Right atrium auricular region (tissue), 2 donors: Measurements from ENCODE around the gene CTXN1. TPM values are rescaled to one million over a fixed set of nuclear protein-coding genes. Genes with fewer than 3 reads are reported as not detected.

Source experiments
- DNase-seq: peaks from one replicate; pipeline ENCODE4 v3.0.0-alpha.2; 2019; ENCODE audit warnings: low spot score
- H3K27ac ChIP-seq, 2 donors: fragments of 200-600 bp; sonication (generic); 1 replicate in 1 of 2; 2 replicates in 1 of 2; pipeline ENCODE4 v1.5.1; 2016 to 2019
- H3K27me3 ChIP-seq, 2 donors: fragments of 200-600 bp; sonication (generic); one replicate each; pipeline versions ENCODE4 v1.5.1 to v1.6.0; 2017 to 2019
- H3K36me3 ChIP-seq: fragments of 200-600 bp; sonication (generic); one replicate; pipeline ENCODE4 v1.5.1; 2016
- H3K4me1 ChIP-seq, 2 donors: fragments of 200-600 bp; sonication (generic); one replicate each; pipeline versions ENCODE4 v1.5.1 to v1.6.0; 2017 to 2019
- H3K4me3 ChIP-seq, 2 donors: fragments of 200-600 bp; sonication (generic); 1 replicate in 1 of 2; 2 replicates in 1 of 2; pipeline ENCODE4 v1.5.1; 2017 to 2019; ENCODE audit warnings: mild to moderate bottlenecking in 1 of 2, moderate library complexity in 1 of 2
- H3K9me3 ChIP-seq, 2 donors: fragments of 200-600 bp; sonication (generic); one replicate each; pipeline ENCODE4 v1.5.1; 2019
- CTCF ChIP-seq, 2 donors: fragments of 200-600 bp; sonication (generic); IDR thresholded peaks; one replicate each; pipeline ENCODE4 v1.5.1; 2019; ENCODE audit warnings: antibody characterized with exemption in 2 of 2
- total RNA-seq, 2 donors: library from RNA; depleted of rRNA; stranded (reverse); fragments of >200 nt; gene quantifications; one replicate each; pipeline ENCODE4 v1.1.0, GENCODE V29; 2016

CTXN1 gene
- total RNA-seq, 2 donors from 2014 or later, result 1.7 to 4.2 TPM

- Histone ChIP-seq H3K36me3 (peaks cover 29% of the 10 kb centered on the region), H3K4me3 (no peak overlapping the region), H3K9me3 (no peaks in the 10 kb centered on the region), H3K4me1 (peaks cover 0 to 19% of the 10 kb centered on the region in 2 donors), H3K27ac (peak overlapping the region in 1 of 2 donors; percentile 9), H3K27me3 (no peaks in the 10 kb centered on the region)
- peak; percentile 48 to 83 for TF ChIP-seq CTCF (IDR thresholded peaks at IDR 0.05)
- no peak for DNase-seq
These were observed 44.9 kb upstream of the CTXN1 start for GRCh38 chr19:7970716-7971448.

- H3K4me1 ChIP-seq, result peaks cover 0 to 6% of the 10 kb centered on the region in 2 donors
- H3K27me3 ChIP-seq, result no peaks in the 10 kb centered on the region
- peaks cover 31% of the 10 kb centered on the region for H3K36me3 ChIP-seq
- H3K4me3 ChIP-seq, result no peak overlapping the region
- no peak for TF ChIP-seq CTCF (IDR thresholded peaks at IDR 0.05)
- H3K9me3 ChIP-seq, result no peaks in the 10 kb centered on the region
- no peak overlapping the region for H3K27ac ChIP-seq
- no peak for DNase-seq
These were observed 43.6 kb upstream of the CTXN1 start for GRCh38 chr19:7969555-7969939.

DNA sequence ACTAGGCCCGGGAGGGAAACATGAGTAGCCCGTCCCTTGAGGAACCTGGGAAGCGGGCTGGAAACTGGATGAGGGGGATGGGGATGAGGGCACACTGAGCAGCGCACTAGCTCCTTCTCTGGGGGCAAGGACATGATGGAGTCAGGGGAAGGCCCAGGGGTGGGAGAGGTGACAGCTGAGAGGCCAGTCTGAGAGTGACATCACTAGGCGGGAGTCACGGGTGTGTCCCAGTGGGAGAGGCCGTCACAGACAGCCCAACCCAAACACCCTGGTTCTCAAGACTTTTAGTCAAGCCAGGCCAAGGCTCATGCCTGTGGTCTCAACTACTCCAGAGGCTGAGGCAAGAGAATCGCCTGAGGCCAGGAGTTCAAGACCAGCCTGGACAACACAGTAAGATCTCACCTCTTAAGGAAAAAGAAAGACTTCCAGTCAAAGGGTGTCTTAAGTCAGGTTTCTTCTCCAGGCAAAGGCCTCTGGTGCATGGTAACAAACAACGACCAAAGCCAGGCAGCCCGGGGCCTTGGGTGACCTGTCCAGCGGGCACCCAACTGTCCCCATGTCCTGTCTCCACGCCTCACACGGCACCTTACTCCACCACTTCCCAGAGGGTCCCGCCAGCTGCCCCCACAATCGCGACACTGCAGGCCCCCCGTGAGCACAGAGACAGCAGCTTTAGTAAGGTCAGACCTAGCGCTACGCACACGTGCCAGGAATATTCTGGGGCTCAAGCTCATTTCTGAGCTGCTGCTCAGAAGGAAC is 43.0 kb upstream of the CTXN1 start:
- H3K27ac ChIP-seq, result no peak overlapping the region
- no peak for TF ChIP-seq CTCF (IDR thresholded peaks at IDR 0.05)
- H3K9me3 ChIP-seq, result no peaks in the 10 kb centered on the region
- no peaks in the 10 kb centered on the region for H3K27me3 ChIP-seq
- no peak overlapping the region for H3K4me3 ChIP-seq
- no peak for DNase-seq
- H3K36me3 ChIP-seq, result peaks cover 37% of the 10 kb centered on the region
- H3K4me1 ChIP-seq, result no peaks in the 10 kb centered on the region

DNA sequence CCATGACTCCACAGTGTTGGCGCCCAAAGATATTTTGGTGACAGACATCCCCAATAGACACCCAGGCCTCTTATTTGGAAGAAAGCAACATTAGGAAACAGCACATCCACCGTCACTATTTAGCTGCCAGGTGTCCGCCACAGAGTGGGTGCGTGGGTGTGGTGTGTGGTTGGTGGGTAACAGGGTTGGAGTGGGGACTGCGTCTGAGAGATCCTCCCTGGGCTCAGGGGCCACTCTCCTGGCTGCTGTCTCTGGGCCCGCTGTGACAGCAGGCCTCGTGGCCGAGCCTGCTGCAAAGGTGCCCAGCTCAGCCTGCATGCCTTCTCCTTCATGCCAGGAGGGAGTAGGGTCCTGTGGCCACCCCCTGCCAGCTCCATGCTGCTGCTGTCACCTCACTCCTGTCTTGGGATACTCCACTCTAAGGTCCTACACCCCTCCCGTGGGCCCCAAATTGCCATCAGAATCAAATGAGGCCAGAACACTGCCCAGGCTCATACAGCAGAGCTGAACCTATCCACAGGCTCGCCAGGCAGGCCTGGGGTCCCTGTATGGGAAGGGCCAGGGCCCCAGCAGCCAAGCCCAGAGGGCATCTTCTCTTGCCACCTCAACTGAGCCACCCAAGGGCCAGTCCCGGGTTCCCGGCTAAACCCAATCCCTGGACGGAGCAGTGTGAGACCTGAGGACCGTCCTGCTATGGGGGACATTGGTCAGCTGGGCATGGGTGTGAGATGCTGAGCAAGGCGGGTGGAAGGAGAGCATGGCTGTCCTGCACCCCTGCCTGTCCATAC is 42.3 kb upstream of the CTXN1 start:
- H3K27ac ChIP-seq, result no peak overlapping the region
- no peaks in the 10 kb centered on the region for H3K27me3 ChIP-seq
- H3K9me3 ChIP-seq, result no peaks in the 10 kb centered on the region
- no peaks in the 10 kb centered on the region for H3K4me1 ChIP-seq
- H3K36me3 ChIP-seq, result peaks cover 37% of the 10 kb centered on the region
- TF ChIP-seq CTCF (IDR thresholded peaks at IDR 0.05), result no peak
- DNase-seq, result no peak
- H3K4me3 ChIP-seq, result no peak overlapping the region

DNA sequence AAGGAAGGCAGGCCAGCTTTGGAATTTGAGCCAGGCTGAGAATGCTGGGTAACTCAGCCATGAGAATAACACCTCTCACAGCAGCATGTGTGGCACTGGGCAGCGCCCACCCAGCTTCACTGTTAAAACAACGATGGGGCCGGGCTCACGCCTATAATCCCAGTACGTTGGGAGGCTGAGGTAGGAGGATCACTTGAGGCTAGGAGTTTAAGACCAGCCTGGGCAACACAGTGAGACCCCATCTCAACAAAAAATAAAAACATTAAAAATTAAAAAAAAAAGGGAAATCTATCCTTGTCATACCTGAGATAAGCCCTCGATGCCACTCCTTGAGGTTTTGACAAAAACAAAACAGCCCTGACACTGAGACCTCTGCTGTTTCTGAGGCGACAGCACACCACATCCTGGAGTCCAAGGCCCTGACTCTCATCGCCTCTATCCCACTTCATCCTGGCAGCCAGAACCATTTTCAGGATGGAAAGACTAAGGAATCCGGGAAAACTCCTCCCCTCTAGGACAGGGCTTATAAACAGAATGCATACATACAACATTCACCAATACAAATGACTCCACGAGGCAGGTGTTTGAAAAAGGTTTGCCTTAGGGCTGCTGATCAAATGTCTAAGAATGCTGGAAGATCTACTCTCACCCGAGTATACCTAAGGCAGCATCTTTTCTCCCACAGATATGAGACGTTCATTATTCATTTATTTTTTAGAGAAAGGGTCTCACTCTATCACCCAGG is 40.2 kb upstream of the CTXN1 start:
- Histone ChIP-seq H3K9me3 (no peaks in the 10 kb centered on the region), H3K27ac (no peak overlapping the region), H3K4me3 (no peak overlapping the region), H3K36me3 (peaks cover 46% of the 10 kb centered on the region), H3K27me3 (no peaks in the 10 kb centered on the region), H3K4me1 (no peaks in the 10 kb centered on the region)
- no peak for DNase-seq
- no peak for TF ChIP-seq CTCF (IDR thresholded peaks at IDR 0.05)
